ENCODE results near the gene KMT2B. TPM values are rescaled to one million over a fixed set of nuclear protein-coding genes. Genes with fewer than 3 reads are reported as not detected.
A peak's percentile ranks its signal among the peaks of the same experiment; 100 is the strongest.

Gene KMT2B
- polyA plus RNA-seq, 2 of the 4 experiments (the other 2 are of a cell fraction): 17.8 to 39.4 TPM

DNA sequence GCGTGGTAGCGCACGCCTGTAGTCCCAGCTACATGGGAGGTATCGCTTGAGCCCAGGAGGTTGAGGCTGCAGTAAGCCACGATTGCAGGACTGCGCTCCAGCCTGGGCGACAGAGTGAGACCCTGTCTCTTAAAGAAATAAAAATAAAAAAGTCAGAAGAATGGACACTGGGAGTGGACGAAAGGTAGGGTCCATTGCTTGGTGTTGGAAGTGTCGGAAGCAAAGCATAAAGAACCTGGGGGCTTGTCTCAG lies 57.2 kb downstream of the KMT2B start:
- ATAC-seq (peak; percentile 12 to 53), FAIRE-seq (no peak), DNase-seq (ENCODE audit: low read depth in 1 of 2, low spot score in 1 of 2) (no peak)
- TF ChIP-seq EHF (CRISPR knock-in tag; IDR thresholded peaks at IDR 0.05) (no peak), POLR2AphosphoS2 (conservative IDR thresholded peaks at IDR 0.05; ENCODE audit: low read length) (no peak), FOXS1 (CRISPR knock-in tag; IDR thresholded peaks at IDR 0.05) (no peak), ZFP36 (IDR thresholded peaks at IDR 0.05; ENCODE audit: borderline replicate concordance, partially characterized antibody) (no peak), JUNB (IDR thresholded peaks at IDR 0.05) (no peak), KDM5A (IDR thresholded peaks at IDR 0.05) (no peak), ESRRA (IDR thresholded peaks at IDR 0.05; ENCODE audit: borderline replicate concordance, low read length) (no peak)
- TF ChIP-seq, protein P1, sequence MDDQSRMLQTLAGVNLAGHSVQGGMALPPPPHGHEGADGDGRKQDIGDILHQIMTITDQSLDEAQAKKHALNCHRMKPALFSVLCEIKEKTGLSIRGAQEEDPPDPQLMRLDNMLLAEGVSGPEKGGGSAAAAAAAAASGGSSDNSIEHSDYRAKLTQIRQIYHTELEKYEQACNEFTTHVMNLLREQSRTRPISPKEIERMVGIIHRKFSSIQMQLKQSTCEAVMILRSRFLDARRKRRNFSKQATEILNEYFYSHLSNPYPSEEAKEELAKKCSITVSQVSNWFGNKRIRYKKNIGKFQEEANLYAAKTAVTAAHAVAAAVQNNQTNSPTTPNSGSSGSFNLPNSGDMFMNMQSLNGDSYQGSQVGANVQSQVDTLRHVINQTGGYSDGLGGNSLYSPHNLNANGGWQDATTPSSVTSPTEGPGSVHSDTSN (IDR thresholded peaks at IDR 0.05): no peak
- TF ChIP-seq, protein P2, sequence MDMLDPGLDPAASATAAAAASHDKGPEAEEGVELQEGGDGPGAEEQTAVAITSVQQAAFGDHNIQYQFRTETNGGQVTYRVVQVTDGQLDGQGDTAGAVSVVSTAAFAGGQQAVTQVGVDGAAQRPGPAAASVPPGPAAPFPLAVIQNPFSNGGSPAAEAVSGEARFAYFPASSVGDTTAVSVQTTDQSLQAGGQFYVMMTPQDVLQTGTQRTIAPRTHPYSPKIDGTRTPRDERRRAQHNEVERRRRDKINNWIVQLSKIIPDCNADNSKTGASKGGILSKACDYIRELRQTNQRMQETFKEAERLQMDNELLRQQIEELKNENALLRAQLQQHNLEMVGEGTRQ (IDR thresholded peaks at IDR 0.05): no peak
- Histone ChIP-seq H3K4me2 (peak overlapping the region; percentile 96), H3K9me3 (no peaks in the 10 kb centered on the region), H3K4me1 (peaks cover 31% of the 10 kb centered on the region), H3K4me3 (peak overlapping the region; percentile 62), H3K27ac (no peak overlapping the region)
- ChIA-PET POLR2A (interaction anchor here (1.2 kb wide), 1 partner anchor 27 kb away, joined by 3 read pairs; the partner anchor contains the start of gene LIN37), CTCF (interaction anchor here (0.7 kb wide), 1 partner anchor 9 kb away, joined by 3 read pairs; no protein-coding TSS in a partner anchor)
- WGBS (ENCODE audit: missing lambda C conversion rate): 13% methylated on average over 9 of the region's 9 CpGs

DNA sequence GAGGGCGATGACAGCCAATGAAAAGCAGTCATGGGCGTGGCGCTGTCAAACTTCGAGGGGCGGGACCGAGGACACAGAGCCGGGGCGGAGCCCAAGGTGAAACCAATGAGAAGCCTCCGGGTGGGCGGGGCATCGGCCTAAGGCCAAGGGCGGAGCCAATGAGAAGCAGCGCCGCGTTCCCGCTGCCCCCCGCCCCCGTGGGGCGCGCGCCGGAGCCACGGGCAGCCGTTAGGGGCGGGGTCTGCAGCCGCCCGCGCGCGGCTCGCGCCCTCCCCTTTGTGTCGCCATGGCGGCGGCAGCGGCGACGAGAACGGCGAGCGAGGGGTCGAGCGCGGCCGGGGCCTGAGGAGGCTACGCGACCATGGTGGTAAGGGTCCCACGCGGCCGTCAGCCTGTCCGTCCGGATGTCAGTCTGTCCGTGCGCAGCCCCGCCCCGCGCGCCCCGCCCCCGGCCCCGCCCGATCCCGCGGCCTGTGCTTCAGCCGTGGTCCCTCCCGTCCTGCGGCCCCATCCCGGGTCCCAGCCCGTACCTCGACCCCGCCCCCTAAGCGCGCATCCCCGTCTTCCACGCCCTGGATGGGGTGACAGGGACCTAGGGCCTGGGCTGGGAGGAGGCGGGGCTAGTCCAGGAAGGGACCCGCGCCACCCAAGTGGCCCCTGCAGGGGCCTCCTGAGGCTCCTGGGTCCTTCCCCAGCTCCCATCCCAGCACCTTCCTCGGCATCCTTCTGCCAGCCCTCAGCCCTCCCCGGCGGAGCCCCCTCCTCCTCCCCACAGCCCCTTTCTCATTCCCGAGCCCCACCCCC lies 57.7 kb downstream of the KMT2B start, which contains the start of gene ARHGAP33:
Gene ARHGAP33, plus strand, starts transcription at position 267 of the 804 bp plus-strand sequence. Its CDS starts 95 bp downstream, at position 362.
- DNase-seq (ENCODE audit: low read depth in 1 of 2, low spot score in 1 of 2): peak; percentile 98 to 99

DNA sequence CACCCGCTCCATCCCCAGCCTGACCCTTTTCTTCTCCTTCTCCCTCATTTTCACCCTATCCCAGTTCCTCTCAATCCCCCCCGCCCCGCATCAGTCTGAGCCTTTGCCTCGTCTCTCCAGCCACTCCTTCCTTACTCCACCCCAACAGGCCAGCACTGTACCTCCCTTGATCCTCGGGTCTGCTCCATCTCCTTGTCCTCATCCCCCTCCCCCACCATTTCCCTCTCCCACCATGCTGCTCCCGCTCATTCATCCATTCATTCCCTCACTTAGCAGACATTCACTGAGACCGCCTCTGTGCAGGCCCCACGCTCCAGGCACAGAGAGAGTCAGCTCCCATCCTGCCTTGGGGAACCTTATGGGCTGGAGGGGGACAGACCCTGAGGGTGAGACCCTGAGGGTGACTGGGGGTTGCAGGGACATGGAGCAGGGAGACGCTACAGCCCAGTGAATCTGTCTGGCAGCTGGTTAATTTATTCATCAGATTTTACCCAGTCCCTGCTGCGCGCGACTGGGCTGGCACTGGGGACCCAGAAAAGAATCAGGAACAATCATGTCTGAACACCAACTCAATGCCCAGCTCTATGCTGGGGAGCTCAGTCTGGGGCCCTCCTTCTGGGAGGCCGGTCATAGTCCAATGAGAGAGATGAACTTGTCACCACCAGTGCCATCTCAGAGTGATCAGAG lies 58.4 kb downstream of the KMT2B start:
- Histone ChIP-seq H3K4me2 (peak overlapping the region; percentile 96), H3K27ac (peak overlapping the region; percentile 47 to 81), H3K9me3 (no peaks in the 10 kb centered on the region), H3K4me3 (peak overlapping the region; percentile 62), H3K4me1 (peaks cover 31% of the 10 kb centered on the region)
- 85% methylated on average over 12 of the region's 13 CpGs for WGBS (ENCODE audit: missing lambda C conversion rate)
- no peak for TF ChIP-seq POLR2A (IDR thresholded peaks at IDR 0.05; ENCODE audit: low read length)
- no peak for TF ChIP-seq RARB (CRISPR knock-in tag; IDR thresholded peaks at IDR 0.05)
- TF ChIP-seq HOXB13 (CRISPR knock-in tag; IDR thresholded peaks at IDR 0.05; ENCODE audit: low read depth): no peak
- no peak for TF ChIP-seq GATA3 (IDR thresholded peaks at IDR 0.05; ENCODE audit: borderline replicate concordance)
- no peak for TF ChIP-seq TFCP2L1 (CRISPR knock-in tag; IDR thresholded peaks at IDR 0.05)
- no peak for TF ChIP-seq KDM1A (IDR thresholded peaks at IDR 0.05; ENCODE audit: low read depth)
- no peak for TF ChIP-seq NPAS2 (CRISPR knock-in tag; IDR thresholded peaks at IDR 0.05; ENCODE audit: borderline replicate concordance)
- no peak for TF ChIP-seq CHD2 (IDR thresholded peaks at IDR 0.05; ENCODE audit: low read length, partially characterized antibody)
- TF ChIP-seq JUNB (IDR thresholded peaks at IDR 0.05): no peak
- TF ChIP-seq JUN (IDR thresholded peaks at IDR 0.05): no peak
- no peak for TF ChIP-seq MYC (IDR thresholded peaks at IDR 0.05; ENCODE audit: borderline replicate concordance, low read length)
- ChIA-PET POLR2A (no interaction called here), CTCF (interaction anchor here (0.6 to 3.3 kb wide), 11 partner anchors 10 to 312 kb away, joined by 3 to 23 read pairs (median 4); partner anchors contain the start of gene HSPB6)
- DNase-seq (ENCODE audit: low read depth in 1 of 2, low spot score in 1 of 2) (no peak), FAIRE-seq (no peak), ATAC-seq (peak in 1 of 2 experiments; percentile 1; a peak in 1 of 6 replicates)

More for the DNA sequence above, 57.7 kb downstream of the KMT2B start, which contains the start of gene ARHGAP33:
- TF ChIP-seq RCOR1 (IDR thresholded peaks at IDR 0.05; ENCODE audit: low read depth, low read length) (no peak), TFCP2L1 (CRISPR knock-in tag; IDR thresholded peaks at IDR 0.05) (no peak), MAFK (IDR thresholded peaks at IDR 0.05; ENCODE audit: partially characterized antibody) (no peak), RFX5 (IDR thresholded peaks at IDR 0.05) (peak; percentile 73), CHD2 (IDR thresholded peaks at IDR 0.05; ENCODE audit: low read length, partially characterized antibody) (no peak), FOXS1 (CRISPR knock-in tag; IDR thresholded peaks at IDR 0.05) (no peak), TP53 (CRISPR knock-in tag; IDR thresholded peaks at IDR 0.05) (no peak), KDM5A (IDR thresholded peaks at IDR 0.05) (no peak), BHLHE40 (IDR thresholded peaks at IDR 0.05; ENCODE audit: low read depth, low read length) (no peak), FOSL2 (IDR thresholded peaks at IDR 0.05) (no peak), FOSL2 (CRISPR knock-in tag; IDR thresholded peaks at IDR 0.05) (no peak), RAD21 (conservative IDR thresholded peaks at IDR 0.05 in 1 of 2, IDR thresholded peaks at IDR 0.05 in 1 of 2) (0 out of 5 replicates have a peak, but pooled peaks of 1 of the 2 experiments have one; percentile 11), HEYL (CRISPR knock-in tag; IDR thresholded peaks at IDR 0.05) (no peak), ZFP36 (IDR thresholded peaks at IDR 0.05; ENCODE audit: borderline replicate concordance, partially characterized antibody) (no peak), NFE2L2 (conservative IDR thresholded peaks at IDR 0.05; ENCODE audit: low read length) (no peak), JUN (IDR thresholded peaks at IDR 0.05) (peak in 1 of 2 experiments; percentile 39; a peak in 1 of 5 replicates)
- TF ChIP-seq, protein P3, sequence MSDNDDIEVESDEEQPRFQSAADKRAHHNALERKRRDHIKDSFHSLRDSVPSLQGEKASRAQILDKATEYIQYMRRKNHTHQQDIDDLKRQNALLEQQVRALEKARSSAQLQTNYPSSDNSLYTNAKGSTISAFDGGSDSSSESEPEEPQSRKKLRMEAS (IDR thresholded peaks at IDR 0.05): peak; percentile 47; the same call in 1 of the 2 replicates
- H3K4me2 ChIP-seq: peak within 1 kb of the TSS; percentile 96
- peak; percentile 98 for FAIRE-seq
- peaks cover 31% of the 10 kb centered on the region for H3K4me1 ChIP-seq
- H3K27ac ChIP-seq: peak within 1 kb of the TSS; percentile 47 to 81
- WGBS (ENCODE audit: missing lambda C conversion rate): 2% methylated on average over 59 of the region's 82 CpGs
- ChIA-PET CTCF (interaction anchor here (0.6 to 3.3 kb wide), 7 partner anchors 13 to 312 kb away, joined by 3 to 23 read pairs (median 4); no protein-coding TSS in a partner anchor), POLR2A (interaction anchor here (1.2 kb wide), 1 partner anchor 27 kb away, joined by 3 read pairs; the partner anchor contains the start of gene LIN37)
- ATAC-seq: peak; percentile 78 to 90
- peak within 1 kb of the TSS; percentile 62 for H3K4me3 ChIP-seq
- H3K9me3 ChIP-seq: no peaks in the 10 kb centered on the region

Data from A549 (cell line).